Loucy (cell line): ENCODE measurements around the gene TEAD4.

Source experiments
- H2AFZ ChIP-seq: fragments of 200-600 bp; sonication (generic); 2 replicates; pipeline ENCODE4 v1.6.0; 2016; ENCODE audit warnings: antibody characterized with exemption, mild to moderate bottlenecking, low read length, moderate library complexity
- H3F3A ChIP-seq: fragments of 200-600 bp; 2 replicates; pipeline ENCODE4 v1.6.0; 2016; ENCODE audit warnings: antibody characterized with exemption, low read depth, mild to moderate bottlenecking
- H3K27me3 ChIP-seq: fragments of 200-600 bp; sonication (generic); 2 replicates; pipeline ENCODE4 v1.6.1; 2014; ENCODE audit warnings: low read length, mild to moderate bottlenecking; ENCODE audit not compliant: insufficient read depth, poor library complexity, severe bottlenecking
- H3K36me3 ChIP-seq: fragments of 200-600 bp; sonication (generic); 2 replicates; pipeline ENCODE4 v1.6.1; 2016; ENCODE audit warnings: low read length; ENCODE audit not compliant: insufficient read depth
- H3K4me1 ChIP-seq: fragments of 200-600 bp; sonication (generic); 2 replicates; pipeline ENCODE4 v1.5.1; 2014; ENCODE audit warnings: low read length, mild to moderate bottlenecking; ENCODE audit not compliant: insufficient read depth, poor library complexity, severe bottlenecking
- H3K4me2 ChIP-seq: fragments of 200-600 bp; sonication (generic); 2 replicates; pipeline ENCODE4 v1.6.0; 2014; ENCODE audit warnings: antibody characterized with exemption, low read length, low read depth, mild to moderate bottlenecking; ENCODE audit not compliant: poor library complexity, severe bottlenecking
- H3K4me3 ChIP-seq: fragments of 200-600 bp; sonication (generic); 2 replicates; pipeline ENCODE4 v1.5.1; 2014; ENCODE audit warnings: low read length, mild to moderate bottlenecking, mixed read lengths; ENCODE audit not compliant: poor library complexity, severe bottlenecking
- H3K79me2 ChIP-seq: fragments of 200-600 bp; sonication (generic); 2 replicates; pipeline ENCODE4 v1.6.1; 2014; ENCODE audit warnings: low read length; ENCODE audit not compliant: insufficient read depth
- H3K9ac ChIP-seq: fragments of 200-600 bp; sonication (generic); 2 replicates; pipeline ENCODE4 v1.6.0; 2014; ENCODE audit warnings: mild to moderate bottlenecking, low read depth, low read length, moderate library complexity; ENCODE audit not compliant: poor library complexity, severe bottlenecking
- H3K9me2 ChIP-seq: fragments of 200-600 bp; sonication (generic); replicated peaks from 2 replicates; pipeline ENCODE4 v1.6.1; 2016; ENCODE audit warnings: low read depth, low read length, mixed read lengths
- H3K9me3 ChIP-seq: fragments of 200-600 bp; sonication (generic); 2 replicates; pipeline ENCODE4 v1.6.1; 2014; ENCODE audit warnings: mild to moderate bottlenecking, antibody characterized with exemption, low read length, low read depth; ENCODE audit not compliant: insufficient read depth
- H4K20me1 ChIP-seq: fragments of 200-600 bp; sonication (generic); 2 replicates; pipeline ENCODE4 v1.6.0; 2014; ENCODE audit warnings: antibody characterized with exemption, low read length, mild to moderate bottlenecking; ENCODE audit not compliant: insufficient read depth, poor library complexity, severe bottlenecking
- CTCF ChIP-seq: fragments of 200-600 bp; sonication (generic); conservative IDR thresholded peaks from 2 replicates; pipeline ENCODE4 v1.5.1; 2014; ENCODE audit warnings: mild to moderate bottlenecking, antibody characterized with exemption, low read length
- EZH2phosphoT487 ChIP-seq: fragments of 200-600 bp; IDR thresholded peaks from 2 replicates; pipeline ENCODE4 v1.6.1; 2018; ENCODE audit warnings: antibody characterized with exemption, mild to moderate bottlenecking, moderate library complexity, borderline replicate concordance

TEAD4 gene

GRCh38 chr12:2957816-2958431, 1.3 kb upstream of the TEAD4 start:
- Histone ChIP-seq H3K9me2 (no peaks in the 10 kb centered on the region), H3K4me3 (no peak overlapping the region), H3K27me3 (no peaks in the 10 kb centered on the region), H3K9me3 (no peaks in the 10 kb centered on the region), H3K36me3 (no peaks in the 10 kb centered on the region), H3K79me2 (no peaks in the 10 kb centered on the region), H2AFZ (no peak overlapping the region), H4K20me1 (no peaks in the 10 kb centered on the region), H3F3A (no peaks in the 10 kb centered on the region), H3K4me1 (no peaks in the 10 kb centered on the region), H3K9ac (no peak overlapping the region), H3K4me2 (no peak overlapping the region)
- TF ChIP-seq CTCF (no peak), EZH2phosphoT487 (no peak)

- Histone ChIP-seq H3K4me2 (no peak overlapping the region), H4K20me1 (no peaks in the 10 kb centered on the region), H2AFZ (no peak overlapping the region), H3F3A (no peaks in the 10 kb centered on the region), H3K4me3 (no peak overlapping the region), H3K36me3 (no peaks in the 10 kb centered on the region), H3K27me3 (no peaks in the 10 kb centered on the region), H3K9ac (no peak overlapping the region), H3K9me3 (no peaks in the 10 kb centered on the region), H3K9me2 (no peaks in the 10 kb centered on the region), H3K4me1 (no peaks in the 10 kb centered on the region), H3K79me2 (no peaks in the 10 kb centered on the region)
- TF ChIP-seq EZH2phosphoT487 = no peak
- TF ChIP-seq CTCF = no peak
Observed at GRCh38 chr12:2958432-2959191, 585 bp upstream of the TEAD4 start.

- Histone ChIP-seq H3K4me1 (no peaks in the 10 kb centered on the region), H3K4me2 (no peak overlapping the region), H2AFZ (no peak overlapping the region)
Observed at GRCh38 chr12:2959505-2960389, 550 bp downstream of the TEAD4 start.

More at GRCh38 chr12:2959505-2960389, 550 bp downstream of the TEAD4 start:
- H3K79me2 ChIP-seq = no peaks in the 10 kb centered on the region
- no peaks in the 10 kb centered on the region for H3K27me3 ChIP-seq
- TF ChIP-seq EZH2phosphoT487 (no peak), CTCF (no peak)
- no peak overlapping the region for H3K9ac ChIP-seq
- no peaks in the 10 kb centered on the region for H4K20me1 ChIP-seq
- H3K9me2 ChIP-seq = no peaks in the 10 kb centered on the region
- no peaks in the 10 kb centered on the region for H3F3A ChIP-seq
- H3K9me3 ChIP-seq = no peaks in the 10 kb centered on the region
- no peaks in the 10 kb centered on the region for H3K36me3 ChIP-seq
- no peak overlapping the region for H3K4me3 ChIP-seq
